ENCODE data around the gene ST8SIA4. TPM values are rescaled to one million over a fixed set of nuclear protein-coding genes. Genes with fewer than 3 reads are reported as not detected.

The ST8SIA4 gene
- total RNA-seq (10 to 100 TPM; 10.0 to 22.8 TPM), polyA plus RNA-seq (ENCODE audit: insufficient read length in 2 of 2) (10 to 100 TPM; 12.8 to 16.8 TPM)
- long read RNA-seq, donor 1, full-length matches to known transcripts, result 4 of 4 reads
- long read RNA-seq, donor 1, partial matches to known transcripts, result 0 of 4 reads
- long read RNA-seq, donor 1, other reads (novel, unspliced or antisense), result 0 of 4 reads
- long read RNA-seq, donor 2, full-length matches to known transcripts, result 2 of 2 reads
- long read RNA-seq, donor 2, partial matches to known transcripts, result 0 of 2 reads
- long read RNA-seq, donor 2, other reads (novel, unspliced or antisense), result 0 of 2 reads
- long read RNA-seq, donor 3, full-length matches to known transcripts, result 7 of 7 reads
- long read RNA-seq, donor 3, partial matches to known transcripts, result 0 of 7 reads
- long read RNA-seq, donor 3, other reads (novel, unspliced or antisense), result 0 of 7 reads
- long read RNA-seq, donor 4, full-length matches to known transcripts, result 1 of 1 reads
- long read RNA-seq, donor 4, partial matches to known transcripts, result 0 of 1 reads
- long read RNA-seq, donor 4, other reads (novel, unspliced or antisense), result 0 of 1 reads

DNA sequence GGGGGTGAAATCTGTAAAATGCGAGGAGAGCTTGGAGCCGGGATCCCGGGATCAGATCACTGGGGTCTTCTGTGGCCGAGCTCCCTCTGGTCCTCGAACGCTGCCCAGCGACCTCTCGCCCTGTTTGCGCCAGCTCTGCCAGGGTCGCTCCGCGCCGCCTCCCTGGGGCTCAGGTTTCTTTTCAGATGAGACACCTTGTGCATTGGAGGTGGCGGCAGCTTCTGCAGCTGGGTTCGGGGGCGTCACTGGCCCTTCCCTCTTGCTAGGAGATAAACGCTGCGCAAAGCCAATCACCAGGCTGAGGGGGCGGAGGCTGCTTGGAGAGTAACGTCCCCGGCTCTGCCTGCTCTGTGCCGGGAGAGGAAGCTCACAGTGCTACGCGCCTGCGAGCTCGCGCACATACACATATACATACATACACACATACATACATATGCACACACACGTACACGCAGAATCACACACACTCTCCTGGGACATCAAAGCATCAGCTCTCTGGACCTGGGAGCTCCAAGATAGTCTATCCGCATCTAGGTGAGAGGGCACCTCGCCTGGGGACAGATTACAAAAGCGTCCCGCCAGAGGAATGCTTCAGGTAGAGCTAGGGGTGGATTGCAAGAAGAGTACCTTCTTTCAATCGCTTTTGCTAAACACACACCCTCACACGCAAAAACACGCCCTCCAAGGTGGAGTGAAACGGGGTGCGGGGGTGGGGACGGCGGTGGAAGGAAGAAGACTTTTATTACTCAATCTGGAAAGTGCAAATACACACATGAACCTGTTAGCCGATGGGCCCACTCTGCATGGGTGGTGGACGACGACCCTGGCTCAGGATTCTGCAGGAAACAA is at the start of gene ST8SIA4:
ST8SIA4 (minus strand) TSS at position 244 of the 849 bp plus-strand sequence. CDS start 327 bp downstream, outside the sequence.
- Histone ChIP-seq H3K4me3 (ENCODE audit: low read depth, low read length) (peak within 1 kb of the TSS; percentile 68), H3K4me1 (ENCODE audit: control insufficient read depth, insufficient read depth, low read length) (peaks cover 17% of the 10 kb centered on the region), H3K36me3 (ENCODE audit: control insufficient read depth, insufficient read depth, low read length) (no peaks in the 10 kb centered on the region), H3K27ac (ENCODE audit: low read depth, low read length) (peak within 1 kb of the TSS; percentile 85), H3K9me3 (ENCODE audit: control insufficient read depth, insufficient read depth, low read length) (no peaks in the 10 kb centered on the region), H3K27me3 (ENCODE audit: control insufficient read depth, insufficient read depth, low read length) (peaks cover 23% of the 10 kb centered on the region)
- DNase-seq (ENCODE audit: low read depth in 4 of 6, low spot score in 6 of 6), result peak; percentile 64 to 98 (median 78)
- 0% methylated on average over 29 of the region's 43 CpGs for WGBS (ENCODE audit: insufficient coverage)

GRCh38 chr5:100950985-100951384 is 47.9 kb upstream of the ST8SIA4 start:
- H3K4me3 ChIP-seq (ENCODE audit: low read depth, low read length), result no peak overlapping the region
- H3K27ac ChIP-seq (ENCODE audit: low read depth, low read length), result no peak overlapping the region
- no peaks in the 10 kb centered on the region for H3K27me3 ChIP-seq (ENCODE audit: control insufficient read depth, insufficient read depth, low read length)
- no CpG with 5 or more reads among the region's 4 CpGs for WGBS (ENCODE audit: insufficient coverage)
- H3K9me3 ChIP-seq (ENCODE audit: control insufficient read depth, insufficient read depth, low read length), result no peaks in the 10 kb centered on the region
- H3K4me1 ChIP-seq (ENCODE audit: control insufficient read depth, insufficient read depth, low read length), result no peaks in the 10 kb centered on the region
- no peaks in the 10 kb centered on the region for H3K36me3 ChIP-seq (ENCODE audit: control insufficient read depth, insufficient read depth, low read length)
- no peak for DNase-seq (ENCODE audit: low read depth in 4 of 6, low spot score in 6 of 6)

DNA sequence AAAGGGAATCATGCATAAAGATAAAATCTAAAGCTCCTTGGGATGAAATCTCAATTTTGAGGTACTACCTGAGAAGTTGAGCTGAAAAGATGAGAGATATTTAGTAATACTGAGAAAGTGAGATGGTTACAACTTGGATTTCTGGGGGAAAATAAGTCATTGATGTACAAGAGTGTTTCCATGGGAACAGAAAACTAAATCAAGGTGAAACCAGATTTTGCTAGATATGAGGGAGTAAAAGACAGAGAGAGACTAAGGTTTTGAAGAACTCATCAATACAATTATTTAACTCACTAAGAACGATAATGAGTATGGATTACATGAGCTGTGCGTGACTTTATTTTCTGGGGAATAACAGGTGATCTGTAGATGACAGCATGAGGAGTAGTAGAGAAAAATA is 10.2 kb upstream of the ST8SIA4 start:
- Histone ChIP-seq H3K4me1 (ENCODE audit: control insufficient read depth, insufficient read depth, low read length) (no peaks in the 10 kb centered on the region), H3K9me3 (ENCODE audit: control insufficient read depth, insufficient read depth, low read length) (no peaks in the 10 kb centered on the region), H3K27ac (ENCODE audit: low read depth, low read length) (no peak overlapping the region), H3K4me3 (ENCODE audit: low read depth, low read length) (no peak overlapping the region), H3K36me3 (ENCODE audit: control insufficient read depth, insufficient read depth, low read length) (no peaks in the 10 kb centered on the region), H3K27me3 (ENCODE audit: control insufficient read depth, insufficient read depth, low read length) (no peaks in the 10 kb centered on the region)
- DNase-seq (ENCODE audit: low read depth in 4 of 6, low spot score in 6 of 6), result no peak
- no CpG with 5 or more reads among the region's 2 CpGs for WGBS (ENCODE audit: insufficient coverage)

DNA sequence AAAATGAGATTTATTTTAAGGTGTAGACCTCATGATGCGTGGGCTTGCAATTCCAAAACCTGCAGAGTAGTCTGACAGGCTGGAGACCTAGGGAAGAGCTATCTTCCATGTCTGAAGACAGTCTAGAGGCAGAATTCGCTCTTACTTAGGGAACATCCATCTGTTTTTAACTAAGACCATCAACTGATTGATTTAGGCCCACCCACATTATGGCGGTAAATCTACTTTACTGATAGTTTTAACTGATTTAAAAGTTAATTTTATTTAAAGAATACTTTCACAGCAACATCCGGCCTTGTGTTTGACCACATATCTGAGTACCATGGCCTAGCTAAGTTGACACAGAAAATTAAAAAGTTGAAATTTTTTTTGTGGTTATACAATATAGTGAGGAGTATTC is 6.0 kb upstream of the ST8SIA4 start:
- H3K27me3 ChIP-seq (ENCODE audit: control insufficient read depth, insufficient read depth, low read length), result peaks cover 13% of the 10 kb centered on the region
- WGBS (ENCODE audit: insufficient coverage), result 100% methylated on average over 1 of the region's 4 CpGs
- H3K4me1 ChIP-seq (ENCODE audit: control insufficient read depth, insufficient read depth, low read length), result peaks cover 3% of the 10 kb centered on the region
- no peak for DNase-seq (ENCODE audit: low read depth in 4 of 6, low spot score in 6 of 6)
- no peaks in the 10 kb centered on the region for H3K36me3 ChIP-seq (ENCODE audit: control insufficient read depth, insufficient read depth, low read length)
- H3K4me3 ChIP-seq (ENCODE audit: low read depth, low read length), result no peak overlapping the region
- no peaks in the 10 kb centered on the region for H3K9me3 ChIP-seq (ENCODE audit: control insufficient read depth, insufficient read depth, low read length)
- no peak overlapping the region for H3K27ac ChIP-seq (ENCODE audit: low read depth, low read length)

GRCh38 chr5:100905259-100905914 is 2.3 kb upstream of the ST8SIA4 start:
- H3K36me3 ChIP-seq (ENCODE audit: control insufficient read depth, insufficient read depth, low read length), result no peaks in the 10 kb centered on the region
- no peaks in the 10 kb centered on the region for H3K9me3 ChIP-seq (ENCODE audit: control insufficient read depth, insufficient read depth, low read length)
- no peak overlapping the region for H3K4me3 ChIP-seq (ENCODE audit: low read depth, low read length)
- no peak for DNase-seq (ENCODE audit: low read depth in 4 of 6, low spot score in 6 of 6)
- 80% methylated on average over 1 of the region's 6 CpGs for WGBS (ENCODE audit: insufficient coverage)
- H3K27ac ChIP-seq (ENCODE audit: low read depth, low read length), result no peak overlapping the region
- H3K4me1 ChIP-seq (ENCODE audit: control insufficient read depth, insufficient read depth, low read length), result peaks cover 13% of the 10 kb centered on the region
- peaks cover 23% of the 10 kb centered on the region for H3K27me3 ChIP-seq (ENCODE audit: control insufficient read depth, insufficient read depth, low read length)

DNA sequence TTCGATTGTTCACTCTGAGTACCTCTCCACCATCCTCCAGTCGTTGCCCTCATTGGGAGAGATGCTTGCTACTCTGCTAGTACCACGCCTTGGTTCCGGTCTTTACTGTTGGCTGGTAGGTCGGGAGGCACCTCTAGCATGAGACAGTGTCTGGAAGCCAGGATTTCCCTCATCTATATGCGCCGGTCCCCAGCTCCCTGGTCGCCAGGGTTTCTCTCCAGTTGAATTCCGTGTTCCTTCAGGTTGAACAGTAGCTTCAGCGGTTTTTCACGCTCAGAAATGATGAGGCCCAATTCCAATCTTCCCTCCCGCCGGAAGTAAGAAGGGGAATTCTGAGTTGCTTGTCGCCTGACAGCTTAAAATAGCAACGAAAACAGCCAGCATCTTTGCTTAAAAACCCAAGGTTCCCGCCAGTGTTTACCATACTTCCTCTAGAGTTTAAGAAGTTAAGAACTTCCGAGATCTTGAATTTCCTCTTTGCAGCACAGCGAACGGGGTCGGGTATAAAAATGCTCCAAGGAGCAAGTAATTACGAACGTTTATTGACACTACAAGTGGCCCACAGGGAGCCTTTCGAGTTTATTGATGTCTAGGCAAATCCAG is 1.3 kb upstream of the ST8SIA4 start:
- H3K27ac ChIP-seq (ENCODE audit: low read depth, low read length), result no peak overlapping the region
- 5% methylated on average over 11 of the region's 23 CpGs for WGBS (ENCODE audit: insufficient coverage)
- H3K36me3 ChIP-seq (ENCODE audit: control insufficient read depth, insufficient read depth, low read length), result no peaks in the 10 kb centered on the region
- H3K27me3 ChIP-seq (ENCODE audit: control insufficient read depth, insufficient read depth, low read length), result peaks cover 23% of the 10 kb centered on the region
- DNase-seq (ENCODE audit: low read depth in 4 of 6, low spot score in 6 of 6), result peak in 3 of 6 donors; percentile 2 to 81 (median 24)
- peaks cover 17% of the 10 kb centered on the region for H3K4me1 ChIP-seq (ENCODE audit: control insufficient read depth, insufficient read depth, low read length)
- no peaks in the 10 kb centered on the region for H3K9me3 ChIP-seq (ENCODE audit: control insufficient read depth, insufficient read depth, low read length)
- peak overlapping the region; percentile 68 for H3K4me3 ChIP-seq (ENCODE audit: low read depth, low read length)

- peak overlapping the region; percentile 68 for H3K4me3 ChIP-seq (ENCODE audit: low read depth, low read length)
- DNase-seq (ENCODE audit: low read depth in 4 of 6, low spot score in 6 of 6), result peak in 5 of 6 donors; percentile 15 to 79 (median 57)
- H3K9me3 ChIP-seq (ENCODE audit: control insufficient read depth, insufficient read depth, low read length), result no peaks in the 10 kb centered on the region
- H3K27ac ChIP-seq (ENCODE audit: low read depth, low read length), result peak overlapping the region; percentile 85
- WGBS (ENCODE audit: insufficient coverage), result 0% methylated on average over 10 of the region's 14 CpGs
- peaks cover 17% of the 10 kb centered on the region for H3K4me1 ChIP-seq (ENCODE audit: control insufficient read depth, insufficient read depth, low read length)
- no peaks in the 10 kb centered on the region for H3K36me3 ChIP-seq (ENCODE audit: control insufficient read depth, insufficient read depth, low read length)
- peaks cover 23% of the 10 kb centered on the region for H3K27me3 ChIP-seq (ENCODE audit: control insufficient read depth, insufficient read depth, low read length)
These were observed 543 bp downstream of the ST8SIA4 start for GRCh38 chr5:100902440-100903038.

- peak overlapping the region; percentile 68 for H3K4me3 ChIP-seq (ENCODE audit: low read depth, low read length)
These were observed 1.2 kb downstream of the ST8SIA4 start for GRCh38 chr5:100901821-100902341.

More at GRCh38 chr5:100901821-100902341, 1.2 kb downstream of the ST8SIA4 start:
- 0% methylated on average over 1 of the region's 9 CpGs for WGBS (ENCODE audit: insufficient coverage)
- H3K4me1 ChIP-seq (ENCODE audit: control insufficient read depth, insufficient read depth, low read length), result peaks cover 17% of the 10 kb centered on the region
- no peaks in the 10 kb centered on the region for H3K36me3 ChIP-seq (ENCODE audit: control insufficient read depth, insufficient read depth, low read length)
- peak overlapping the region; percentile 85 for H3K27ac ChIP-seq (ENCODE audit: low read depth, low read length)
- no peaks in the 10 kb centered on the region for H3K9me3 ChIP-seq (ENCODE audit: control insufficient read depth, insufficient read depth, low read length)
- peak in 5 of 6 donors; percentile 8 to 82 (median 32) for DNase-seq (ENCODE audit: low read depth in 4 of 6, low spot score in 6 of 6)
- peaks cover 23% of the 10 kb centered on the region for H3K27me3 ChIP-seq (ENCODE audit: control insufficient read depth, insufficient read depth, low read length)

Data from spinal cord (tissue), 10 donors.